GM12878 (cell line): Measurements from ENCODE around the gene SENP6.

Experiments
- PML ChIP-seq: IDR thresholded peaks from 2 replicates; pipeline ENCODE4 v1.6.1; 2012; ENCODE audit warnings: low read length, inconsistent platforms
- POLR2AphosphoS5 ChIP-seq: IDR thresholded peaks from 2 replicates; pipeline ENCODE4 v1.6.1; 2011; ENCODE audit warnings: mild to moderate bottlenecking, low read length, inconsistent platforms
- RAD51 ChIP-seq: fragments of 450-650 bp; IDR thresholded peaks from 2 replicates; pipeline ENCODE4 v1.6.1; 2016; ENCODE audit warnings: moderate library complexity, mild to moderate bottlenecking, inconsistent platforms
- TF ChIP-seq, protein P1 (sequence below), 3 experiments: IDR thresholded peaks in 2 of 3; conservative IDR thresholded peaks in 1 of 3; 2 replicates each; pipeline ENCODE4 v1.5.1; 2011; ENCODE audit warnings: low read depth in 3 of 3, low read length in 3 of 3, mild to moderate bottlenecking in 3 of 3, control low read depth in 2 of 3, moderate library complexity in 2 of 3, inconsistent platforms in 1 of 3, mixed read lengths in 1 of 3; ENCODE audit not compliant: control insufficient read depth in 2 of 3, insufficient read depth in 1 of 3; ENCODE audit errors: extremely low read depth in 1 of 3
- TF ChIP-seq, protein P2 (sequence below): fragments of 450-650 bp; IDR thresholded peaks from 2 replicates; pipeline ENCODE4 v1.6.1; 2017; ENCODE audit warnings: mild to moderate bottlenecking

DNA sequence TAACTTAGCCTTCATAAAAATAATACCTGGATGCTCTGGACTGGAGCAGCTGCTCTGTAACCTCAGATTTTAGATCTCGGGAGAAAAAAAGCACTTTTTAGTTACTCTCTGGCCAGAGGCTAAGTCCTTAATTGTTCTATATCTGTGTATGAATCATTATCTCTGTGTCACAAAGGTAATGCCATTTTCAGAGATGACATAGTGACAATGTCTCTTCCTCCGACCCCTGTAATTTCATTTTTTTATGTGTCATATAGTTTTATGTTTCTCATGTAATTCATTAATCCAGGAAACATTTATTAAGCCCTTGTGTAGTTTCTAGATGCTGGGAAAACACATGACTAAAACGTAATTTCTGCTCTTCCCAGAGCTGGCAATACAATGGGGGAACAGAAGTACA lies 55.6 kb downstream of the SENP6 start:
- TF ChIP-seq, protein P1, sequence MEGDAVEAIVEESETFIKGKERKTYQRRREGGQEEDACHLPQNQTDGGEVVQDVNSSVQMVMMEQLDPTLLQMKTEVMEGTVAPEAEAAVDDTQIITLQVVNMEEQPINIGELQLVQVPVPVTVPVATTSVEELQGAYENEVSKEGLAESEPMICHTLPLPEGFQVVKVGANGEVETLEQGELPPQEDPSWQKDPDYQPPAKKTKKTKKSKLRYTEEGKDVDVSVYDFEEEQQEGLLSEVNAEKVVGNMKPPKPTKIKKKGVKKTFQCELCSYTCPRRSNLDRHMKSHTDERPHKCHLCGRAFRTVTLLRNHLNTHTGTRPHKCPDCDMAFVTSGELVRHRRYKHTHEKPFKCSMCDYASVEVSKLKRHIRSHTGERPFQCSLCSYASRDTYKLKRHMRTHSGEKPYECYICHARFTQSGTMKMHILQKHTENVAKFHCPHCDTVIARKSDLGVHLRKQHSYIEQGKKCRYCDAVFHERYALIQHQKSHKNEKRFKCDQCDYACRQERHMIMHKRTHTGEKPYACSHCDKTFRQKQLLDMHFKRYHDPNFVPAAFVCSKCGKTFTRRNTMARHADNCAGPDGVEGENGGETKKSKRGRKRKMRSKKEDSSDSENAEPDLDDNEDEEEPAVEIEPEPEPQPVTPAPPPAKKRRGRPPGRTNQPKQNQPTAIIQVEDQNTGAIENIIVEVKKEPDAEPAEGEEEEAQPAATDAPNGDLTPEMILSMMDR (IDR thresholded peaks at IDR 0.05 in 2 of 3, conservative IDR thresholded peaks at IDR 0.05 in 1 of 3; ENCODE audit: control insufficient read depth in 2 of 3, extremely low read depth in 1 of 3, insufficient read depth in 1 of 3, low read depth in 3 of 3, low read length in 3 of 3) = no peak
- TF ChIP-seq RAD51 = no peak
- no peak for TF ChIP-seq PML
- TF ChIP-seq, protein P2, sequence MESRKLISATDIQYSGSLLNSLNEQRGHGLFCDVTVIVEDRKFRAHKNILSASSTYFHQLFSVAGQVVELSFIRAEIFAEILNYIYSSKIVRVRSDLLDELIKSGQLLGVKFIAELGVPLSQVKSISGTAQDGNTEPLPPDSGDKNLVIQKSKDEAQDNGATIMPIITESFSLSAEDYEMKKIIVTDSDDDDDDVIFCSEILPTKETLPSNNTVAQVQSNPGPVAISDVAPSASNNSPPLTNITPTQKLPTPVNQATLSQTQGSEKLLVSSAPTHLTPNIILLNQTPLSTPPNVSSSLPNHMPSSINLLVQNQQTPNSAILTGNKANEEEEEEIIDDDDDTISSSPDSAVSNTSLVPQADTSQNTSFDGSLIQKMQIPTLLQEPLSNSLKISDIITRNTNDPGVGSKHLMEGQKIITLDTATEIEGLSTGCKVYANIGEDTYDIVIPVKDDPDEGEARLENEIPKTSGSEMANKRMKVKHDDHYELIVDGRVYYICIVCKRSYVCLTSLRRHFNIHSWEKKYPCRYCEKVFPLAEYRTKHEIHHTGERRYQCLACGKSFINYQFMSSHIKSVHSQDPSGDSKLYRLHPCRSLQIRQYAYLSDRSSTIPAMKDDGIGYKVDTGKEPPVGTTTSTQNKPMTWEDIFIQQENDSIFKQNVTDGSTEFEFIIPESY = no peak
- TF ChIP-seq POLR2AphosphoS5 = no peak
